MM.1S (cell line): ENCODE data around the gene GRIN3B.

Source experiments
- DNase-seq: peaks from one replicate; pipeline ENCODE4 v3.0.0-alpha.2; 2015
- H2AFZ ChIP-seq: fragments of 300-600 bp; sonication (generic); 2 replicates; pipeline ENCODE4 v1.6.0; 2016; ENCODE audit warnings: antibody characterized with exemption, low read length
- H3F3A ChIP-seq: fragments of 300-600 bp; sonication (generic); 2 replicates; pipeline ENCODE4 v1.6.1; 2016; ENCODE audit warnings: mild to moderate bottlenecking, antibody characterized with exemption, low read length, moderate library complexity, mixed read lengths; ENCODE audit not compliant: insufficient read depth
- H3K27ac ChIP-seq: fragments of 300-600 bp; sonication (generic); 2 replicates; pipeline ENCODE4 v1.5.1; 2016; ENCODE audit warnings: mild to moderate bottlenecking, low read length
- H3K27me3 ChIP-seq: fragments of 300-600 bp; sonication (generic); replicated peaks from 2 replicates; pipeline ENCODE4 v1.6.0; 2016; ENCODE audit warnings: low read length; ENCODE audit not compliant: insufficient read depth
- H3K36me3 ChIP-seq: fragments of 300-600 bp; sonication (generic); replicated peaks from 2 replicates; pipeline ENCODE4 v1.6.1; 2016; ENCODE audit warnings: mild to moderate bottlenecking, low read length, mixed read lengths; ENCODE audit not compliant: insufficient read depth
- H3K4me1 ChIP-seq: fragments of 300-600 bp; sonication (generic); 2 replicates; pipeline ENCODE4 v1.6.1; 2016; ENCODE audit warnings: low read length, mixed read lengths
- H3K4me2 ChIP-seq: fragments of 300-600 bp; sonication (generic); 2 replicates; pipeline ENCODE4 v1.6.0; 2016; ENCODE audit warnings: low read depth, low read length
- H3K4me3 ChIP-seq: fragments of 300-600 bp; sonication (generic); 2 replicates; pipeline ENCODE4 v1.5.1; 2016; ENCODE audit warnings: low read length, mixed read lengths
- H3K79me2 ChIP-seq: fragments of 300-600 bp; sonication (generic); 2 replicates; pipeline ENCODE4 v1.6.1; 2016; ENCODE audit warnings: mixed run types, low read length, mixed read lengths
- H3K9ac ChIP-seq: fragments of 300-600 bp; sonication (generic); 2 replicates; pipeline ENCODE4 v1.6.1; 2016; ENCODE audit warnings: low read length, mixed read lengths
- H3K9me2 ChIP-seq: fragments of 300-600 bp; sonication (generic); replicated peaks from 2 replicates; pipeline ENCODE4 v1.6.1; 2016; ENCODE audit warnings: mild to moderate bottlenecking, low read length, mixed read lengths; ENCODE audit not compliant: insufficient read depth
- H3K9me3 ChIP-seq: fragments of 300-600 bp; sonication (generic); replicated peaks from 2 replicates; pipeline ENCODE4 v1.6.1; 2016; ENCODE audit warnings: mild to moderate bottlenecking, low read length, mixed read lengths; ENCODE audit not compliant: insufficient read depth
- H4K20me1 ChIP-seq: fragments of 300-600 bp; sonication (generic); 2 replicates; pipeline ENCODE4 v1.6.1; 2016; ENCODE audit warnings: mild to moderate bottlenecking, low read length, moderate library complexity, mixed read lengths; ENCODE audit not compliant: insufficient read depth
- EZH2 ChIP-seq: fragments of 300-600 bp; sonication (generic); optimal IDR thresholded peaks from 2 replicates; pipeline ENCODE3; 2017; ENCODE audit warnings: low read depth, mild to moderate bottlenecking, antibody characterized with exemption, low read length, mixed read lengths
- EZH2phosphoT487 ChIP-seq: fragments of 300-600 bp; sonication (generic); IDR thresholded peaks from 2 replicates; pipeline ENCODE4 v1.6.1; 2018; ENCODE audit warnings: antibody characterized with exemption, low read length
- TF ChIP-seq, protein P1 (sequence below): fragments of 300-600 bp; sonication (generic); IDR thresholded peaks from 2 replicates; pipeline ENCODE4 v1.5.1; 2016; ENCODE audit warnings: antibody characterized with exemption, low read length, mixed read lengths

The GRIN3B gene

DNA sequence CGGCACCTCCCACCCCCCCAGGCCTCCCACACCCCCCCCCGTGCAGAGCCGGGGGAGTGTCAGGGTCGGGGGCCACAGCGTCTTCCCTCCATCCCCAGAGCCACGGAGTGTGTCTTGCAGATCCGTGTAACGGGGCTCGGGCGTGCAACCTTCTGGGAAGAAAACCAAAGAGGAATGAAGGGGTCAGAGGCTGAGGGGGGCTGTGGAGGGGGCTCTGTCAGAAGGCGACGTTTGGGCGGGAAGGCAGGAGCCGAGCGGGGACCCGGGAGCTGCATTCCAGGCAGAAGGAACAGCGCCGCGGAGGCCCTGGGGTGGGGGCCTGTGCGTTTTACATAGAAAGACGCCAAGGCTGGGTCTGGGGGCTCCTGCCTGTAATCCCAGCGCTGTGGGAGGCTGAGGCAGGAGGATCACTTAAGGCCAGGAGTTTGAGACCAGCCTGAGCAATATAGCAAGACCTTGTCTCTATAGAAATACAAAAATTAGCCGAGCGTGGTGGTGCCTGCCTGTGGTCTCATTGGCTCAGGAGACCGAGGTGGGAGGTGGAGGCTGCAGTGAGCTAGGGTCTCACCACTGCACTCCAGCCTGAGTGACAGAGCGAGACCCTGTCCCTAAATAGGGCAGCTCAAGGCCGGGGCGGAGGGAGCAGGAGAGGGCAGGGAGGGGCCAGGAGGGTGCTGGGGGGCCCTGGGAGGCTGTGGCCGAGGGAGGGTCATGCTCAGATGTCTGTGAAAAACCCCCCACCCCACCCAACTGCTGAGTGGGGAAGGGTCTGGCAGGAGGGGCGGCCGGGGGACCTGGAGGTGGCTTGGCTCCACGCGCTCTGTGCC lies 46.6 kb upstream of the GRIN3B start:
- no peak overlapping the region for H3K4me3 ChIP-seq
- no peak overlapping the region for H2AFZ ChIP-seq
- no peaks in the 10 kb centered on the region for H3K27me3 ChIP-seq
- no peaks in the 10 kb centered on the region for H3K9me3 ChIP-seq
- H3K27ac ChIP-seq, result no peak overlapping the region
- no peak for DNase-seq
- H3F3A ChIP-seq, result no peaks in the 10 kb centered on the region
- no peaks in the 10 kb centered on the region for H3K9me2 ChIP-seq
- no peaks in the 10 kb centered on the region for H4K20me1 ChIP-seq
- TF ChIP-seq, protein P1, sequence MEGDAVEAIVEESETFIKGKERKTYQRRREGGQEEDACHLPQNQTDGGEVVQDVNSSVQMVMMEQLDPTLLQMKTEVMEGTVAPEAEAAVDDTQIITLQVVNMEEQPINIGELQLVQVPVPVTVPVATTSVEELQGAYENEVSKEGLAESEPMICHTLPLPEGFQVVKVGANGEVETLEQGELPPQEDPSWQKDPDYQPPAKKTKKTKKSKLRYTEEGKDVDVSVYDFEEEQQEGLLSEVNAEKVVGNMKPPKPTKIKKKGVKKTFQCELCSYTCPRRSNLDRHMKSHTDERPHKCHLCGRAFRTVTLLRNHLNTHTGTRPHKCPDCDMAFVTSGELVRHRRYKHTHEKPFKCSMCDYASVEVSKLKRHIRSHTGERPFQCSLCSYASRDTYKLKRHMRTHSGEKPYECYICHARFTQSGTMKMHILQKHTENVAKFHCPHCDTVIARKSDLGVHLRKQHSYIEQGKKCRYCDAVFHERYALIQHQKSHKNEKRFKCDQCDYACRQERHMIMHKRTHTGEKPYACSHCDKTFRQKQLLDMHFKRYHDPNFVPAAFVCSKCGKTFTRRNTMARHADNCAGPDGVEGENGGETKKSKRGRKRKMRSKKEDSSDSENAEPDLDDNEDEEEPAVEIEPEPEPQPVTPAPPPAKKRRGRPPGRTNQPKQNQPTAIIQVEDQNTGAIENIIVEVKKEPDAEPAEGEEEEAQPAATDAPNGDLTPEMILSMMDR, result no peak
- TF ChIP-seq EZH2phosphoT487, result no peak
- TF ChIP-seq EZH2, result no peak
- H3K36me3 ChIP-seq, result no peaks in the 10 kb centered on the region
- H3K79me2 ChIP-seq, result peaks cover 15% of the 10 kb centered on the region; the same call in 1 of the 2 replicates
- no peak overlapping the region for H3K4me2 ChIP-seq
- no peak overlapping the region for H3K9ac ChIP-seq
- no peaks in the 10 kb centered on the region for H3K4me1 ChIP-seq

DNA sequence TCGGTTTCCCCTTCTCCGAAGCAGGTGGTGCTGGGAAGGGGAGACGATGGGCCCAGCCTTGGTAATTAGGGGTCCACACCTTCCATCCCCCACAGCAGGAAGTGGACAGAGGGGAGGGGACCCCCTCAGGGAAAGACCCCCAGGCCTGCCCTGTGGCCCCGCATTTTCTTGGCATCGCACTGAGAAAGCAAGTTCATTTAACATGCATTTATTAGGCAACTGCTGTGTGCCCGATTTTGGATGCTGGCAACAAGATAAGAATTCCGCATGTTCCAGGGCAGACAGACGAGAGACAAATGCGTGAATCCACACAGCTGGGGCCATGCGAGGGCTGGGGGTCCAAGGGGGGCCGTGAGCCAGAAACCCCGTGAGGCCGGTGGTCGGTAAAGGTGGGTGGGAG lies 45.9 kb upstream of the GRIN3B start:
- Histone ChIP-seq H3K27me3 (no peaks in the 10 kb centered on the region), H2AFZ (no peak overlapping the region), H3K4me3 (no peak overlapping the region), H4K20me1 (no peaks in the 10 kb centered on the region), H3K79me2 (peaks cover 15% of the 10 kb centered on the region; the same call in 1 of the 2 replicates), H3K4me2 (no peak overlapping the region), H3K27ac (no peak overlapping the region), H3K9me3 (no peaks in the 10 kb centered on the region), H3K4me1 (no peaks in the 10 kb centered on the region), H3K9me2 (no peaks in the 10 kb centered on the region), H3K9ac (no peak overlapping the region), H3F3A (no peaks in the 10 kb centered on the region), H3K36me3 (no peaks in the 10 kb centered on the region)
- TF ChIP-seq EZH2phosphoT487 (no peak), EZH2 (no peak)
- TF ChIP-seq, protein P1, result no peak
- DNase-seq, result no peak

DNA sequence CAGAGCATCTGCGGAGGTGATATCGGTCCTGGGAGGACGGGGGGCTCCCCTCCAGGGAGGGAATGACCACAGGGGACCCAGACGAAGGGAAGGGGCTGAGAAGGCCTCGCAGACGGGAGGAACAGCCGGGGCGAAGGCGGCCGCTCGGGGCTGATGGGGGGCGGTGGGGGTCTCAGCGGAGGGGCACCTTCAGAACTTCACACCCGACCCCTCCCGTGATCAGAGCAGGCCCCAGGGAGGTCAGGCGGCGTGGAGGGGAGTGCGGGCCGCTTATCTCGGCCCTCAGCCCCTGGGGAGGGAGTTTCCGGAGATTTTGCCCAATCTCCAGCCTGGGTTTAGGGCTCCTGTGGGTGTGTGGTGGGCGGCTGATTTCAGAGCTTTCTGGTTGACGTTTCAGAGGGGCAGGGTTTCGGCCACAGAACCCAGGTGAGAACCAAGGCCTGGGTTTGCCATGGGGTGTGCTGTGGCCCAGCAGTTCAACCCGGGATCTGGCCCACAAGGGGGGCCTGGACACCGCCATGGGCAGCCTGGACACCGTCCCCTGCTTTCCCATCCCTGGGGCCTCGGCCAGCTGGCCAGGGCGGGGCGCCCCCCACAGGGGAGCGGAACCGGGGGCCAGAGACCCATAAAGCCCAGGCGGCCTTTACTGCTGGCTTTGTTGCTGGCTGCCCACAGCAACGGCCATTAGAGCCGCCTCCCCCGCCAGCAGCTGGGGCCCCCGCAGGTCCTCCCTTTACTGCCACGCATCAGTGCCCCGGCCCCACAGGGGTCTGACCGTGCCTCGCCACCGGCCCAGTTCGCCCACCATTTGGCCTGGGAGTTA lies 45.3 kb upstream of the GRIN3B start:
- TF ChIP-seq EZH2 (no peak), EZH2phosphoT487 (no peak)
- TF ChIP-seq, protein P1, result no peak
- H3K9me3 ChIP-seq, result no peaks in the 10 kb centered on the region
- H3K4me1 ChIP-seq, result no peaks in the 10 kb centered on the region
- H3K36me3 ChIP-seq, result no peaks in the 10 kb centered on the region
- no peaks in the 10 kb centered on the region for H3K9me2 ChIP-seq
- no peaks in the 10 kb centered on the region for H3K27me3 ChIP-seq
- H4K20me1 ChIP-seq, result no peaks in the 10 kb centered on the region
- H3F3A ChIP-seq, result no peaks in the 10 kb centered on the region
- H2AFZ ChIP-seq, result no peak overlapping the region
- H3K4me3 ChIP-seq, result no peak overlapping the region
- no peak overlapping the region for H3K9ac ChIP-seq
- no peak overlapping the region for H3K27ac ChIP-seq
- no peak overlapping the region for H3K4me2 ChIP-seq
- H3K79me2 ChIP-seq, result peaks cover 15% of the 10 kb centered on the region; the same call in 1 of the 2 replicates
- no peak for DNase-seq
